Neural cell (in vitro differentiated cells): ENCODE data around the gene TMCO4. TPM values are rescaled to one million over a fixed set of nuclear protein-coding genes. Genes with fewer than 3 reads are reported as not detected.
"Not testable (repeated sequence)": the region's sequence is repeated elsewhere in the genome, so short reads cannot be mapped to it uniquely, and the experiment has no call there.

Experiments
- H2AFZ ChIP-seq: fragments of 200-600, 300-800 bp; sonication (generic), shearing (Covaris generic); 2 replicates; pipeline ENCODE4 v1.6.0; 2014; ENCODE audit warnings: low read depth, mild to moderate bottlenecking, antibody characterized with exemption, low read length, moderate library complexity
- H3F3A ChIP-seq: fragments of 200-600 bp; shearing (Covaris generic); 2 replicates; pipeline ENCODE4 v1.6.1; 2016; ENCODE audit warnings: mild to moderate bottlenecking, moderate library complexity, mixed read lengths, antibody characterized with exemption, low read length; ENCODE audit not compliant: insufficient read depth, poor library complexity, severe bottlenecking
- H3K27ac ChIP-seq: fragments of 200-600, 300-800 bp; sonication (generic), shearing (Covaris generic); 2 replicates; pipeline ENCODE4 v1.5.1; 2014; ENCODE audit warnings: mild to moderate bottlenecking, low read length, moderate library complexity
- H3K27me3 ChIP-seq: fragments of 300-800, 200-600 bp; sonication (generic), shearing (Covaris generic); 2 replicates; pipeline ENCODE4 v1.6.0; 2014; ENCODE audit warnings: mild to moderate bottlenecking, low read depth, low read length, moderate library complexity; ENCODE audit not compliant: insufficient read depth
- H3K36me3 ChIP-seq: fragments of 300-800, 200-600 bp; sonication (generic), shearing (Covaris generic); 2 replicates; pipeline ENCODE4 v1.5.1; 2014; ENCODE audit warnings: mild to moderate bottlenecking, antibody characterized with exemption, low read length, moderate library complexity; ENCODE audit not compliant: insufficient read depth
- H3K4me2 ChIP-seq: fragments of 300-800, 200-600 bp; sonication (generic), shearing (Covaris generic); 2 replicates; pipeline ENCODE4 v1.6.0; 2014; ENCODE audit warnings: mild to moderate bottlenecking, low read length
- H3K4me3 ChIP-seq: fragments of 300-800, 200-600 bp; sonication (generic), shearing (Covaris generic); 2 replicates; pipeline ENCODE4 v1.5.1; 2014; ENCODE audit warnings: mild to moderate bottlenecking, low read length, moderate library complexity
- H3K79me2 ChIP-seq: fragments of 200-600 bp; shearing (Covaris generic); replicated peaks from 2 replicates; pipeline ENCODE4 v1.6.0; 2014; ENCODE audit warnings: mild to moderate bottlenecking, low read length, moderate library complexity; ENCODE audit not compliant: insufficient read depth
- H3K9ac ChIP-seq: fragments of 300-800, 200-600 bp; sonication (generic), shearing (Covaris generic); 2 replicates; pipeline ENCODE4 v1.6.1; 2016; ENCODE audit warnings: mild to moderate bottlenecking, low read length, mixed read lengths
- H3K9me2 ChIP-seq: fragments of 200-600 bp; shearing (Covaris generic); 2 replicates; pipeline ENCODE4 v1.6.1; 2016; ENCODE audit warnings: mild to moderate bottlenecking, low read length, mixed read lengths; ENCODE audit not compliant: insufficient read depth
- H3K9me3 ChIP-seq: fragments of 200-600, 300-800 bp; sonication (generic), shearing (Covaris generic); 2 replicates; pipeline ENCODE4 v1.6.1; 2016; ENCODE audit warnings: mild to moderate bottlenecking, mixed run types, low read length, moderate library complexity, mixed read lengths
- H4K20me1 ChIP-seq: fragments of 200-600 bp; shearing (Covaris generic); 2 replicates; pipeline ENCODE4 v1.6.1; 2016; ENCODE audit warnings: mild to moderate bottlenecking, mixed run types; ENCODE audit not compliant: insufficient read depth
- CTCF ChIP-seq: fragments of 450-650 bp; IDR thresholded peaks from 2 replicates; pipeline ENCODE4 v1.5.1; 2014; ENCODE audit warnings: antibody characterized with exemption, mild to moderate bottlenecking, moderate library complexity; ENCODE audit not compliant: poor library complexity, severe bottlenecking
- EP300 ChIP-seq: fragments of 450-650 bp; conservative IDR thresholded peaks from 2 replicates; pipeline ENCODE4 v1.6.1; 2014; ENCODE audit warnings: antibody characterized with exemption, mild to moderate bottlenecking, moderate library complexity; ENCODE audit not compliant: poor library complexity, severe bottlenecking
- EZH2 ChIP-seq: fragments of 200-600, 300-800 bp; shearing (Covaris generic), sonication (generic); IDR thresholded peaks from 2 replicates; pipeline ENCODE4 v1.6.1; 2014; ENCODE audit warnings: antibody characterized with exemption, low read length, borderline replicate concordance, mild to moderate bottlenecking; ENCODE audit not compliant: insufficient read depth, poor library complexity, severe bottlenecking
- MXI1 ChIP-seq: fragments of 450-650 bp; conservative IDR thresholded peaks from 2 replicates; pipeline ENCODE4 v1.6.1; 2014; ENCODE audit warnings: antibody characterized with exemption, mild to moderate bottlenecking; ENCODE audit not compliant: poor library complexity, severe bottlenecking
- POLR2AphosphoS5 ChIP-seq: IDR thresholded peaks from 2 replicates; pipeline ENCODE4 v1.6.1; 2012
- RAD21 ChIP-seq: fragments of 450-650 bp; conservative IDR thresholded peaks from 2 replicates; pipeline ENCODE4 v1.6.1; 2014; ENCODE audit warnings: antibody characterized with exemption, mild to moderate bottlenecking, moderate library complexity
- SMC3 ChIP-seq: fragments of 450-650 bp; conservative IDR thresholded peaks from 2 replicates; pipeline ENCODE4 v1.6.1; 2014; ENCODE audit warnings: antibody characterized with exemption, mild to moderate bottlenecking, moderate library complexity; ENCODE audit not compliant: poor library complexity
- TAF1 ChIP-seq: IDR thresholded peaks from 2 replicates; pipeline ENCODE4 v1.6.1; 2012; ENCODE audit warnings: low read depth
- polyA plus RNA-seq: library from polyadenylated mRNA; depleted of rRNA; stranded (reverse); fragments of >200 nt; gene quantifications from 2 replicates; pipeline ENCODE4 v1.2.3, GENCODE V29; 2014
- TF ChIP-seq, protein P1 (sequence below): IDR thresholded peaks from 2 replicates; pipeline ENCODE4 v1.6.1; 2012; ENCODE audit warnings: borderline replicate concordance

The TMCO4 gene
- polyA plus RNA-seq, 1 donor from 2014 or later, result not detected

- Histone ChIP-seq H3K9ac (no peak overlapping the region), H3F3A (no peaks in the 10 kb centered on the region), H3K4me3 (no peak overlapping the region), H2AFZ (no peak overlapping the region), H3K79me2 (no peaks in the 10 kb centered on the region), H3K36me3 (no peaks in the 10 kb centered on the region), H3K27me3 (no peaks in the 10 kb centered on the region), H4K20me1 (no peaks in the 10 kb centered on the region), H3K4me2 (no peak overlapping the region), H3K9me2 (no peaks in the 10 kb centered on the region), H3K9me3 (no peaks in the 10 kb centered on the region), H3K27ac (no peak overlapping the region)
- no peak for TF ChIP-seq RAD21
- no peak for TF ChIP-seq EP300
- no peak for TF ChIP-seq TAF1
- TF ChIP-seq MXI1, result no peak
- TF ChIP-seq, protein P1, sequence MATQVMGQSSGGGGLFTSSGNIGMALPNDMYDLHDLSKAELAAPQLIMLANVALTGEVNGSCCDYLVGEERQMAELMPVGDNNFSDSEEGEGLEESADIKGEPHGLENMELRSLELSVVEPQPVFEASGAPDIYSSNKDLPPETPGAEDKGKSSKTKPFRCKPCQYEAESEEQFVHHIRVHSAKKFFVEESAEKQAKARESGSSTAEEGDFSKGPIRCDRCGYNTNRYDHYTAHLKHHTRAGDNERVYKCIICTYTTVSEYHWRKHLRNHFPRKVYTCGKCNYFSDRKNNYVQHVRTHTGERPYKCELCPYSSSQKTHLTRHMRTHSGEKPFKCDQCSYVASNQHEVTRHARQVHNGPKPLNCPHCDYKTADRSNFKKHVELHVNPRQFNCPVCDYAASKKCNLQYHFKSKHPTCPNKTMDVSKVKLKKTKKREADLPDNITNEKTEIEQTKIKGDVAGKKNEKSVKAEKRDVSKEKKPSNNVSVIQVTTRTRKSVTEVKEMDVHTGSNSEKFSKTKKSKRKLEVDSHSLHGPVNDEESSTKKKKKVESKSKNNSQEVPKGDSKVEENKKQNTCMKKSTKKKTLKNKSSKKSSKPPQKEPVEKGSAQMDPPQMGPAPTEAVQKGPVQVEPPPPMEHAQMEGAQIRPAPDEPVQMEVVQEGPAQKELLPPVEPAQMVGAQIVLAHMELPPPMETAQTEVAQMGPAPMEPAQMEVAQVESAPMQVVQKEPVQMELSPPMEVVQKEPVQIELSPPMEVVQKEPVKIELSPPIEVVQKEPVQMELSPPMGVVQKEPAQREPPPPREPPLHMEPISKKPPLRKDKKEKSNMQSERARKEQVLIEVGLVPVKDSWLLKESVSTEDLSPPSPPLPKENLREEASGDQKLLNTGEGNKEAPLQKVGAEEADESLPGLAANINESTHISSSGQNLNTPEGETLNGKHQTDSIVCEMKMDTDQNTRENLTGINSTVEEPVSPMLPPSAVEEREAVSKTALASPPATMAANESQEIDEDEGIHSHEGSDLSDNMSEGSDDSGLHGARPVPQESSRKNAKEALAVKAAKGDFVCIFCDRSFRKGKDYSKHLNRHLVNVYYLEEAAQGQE, result no peak
- no peak for TF ChIP-seq CTCF
- TF ChIP-seq POLR2AphosphoS5, result no peak
- no peak for TF ChIP-seq SMC3
- TF ChIP-seq EZH2, result no peak
Observed at GRCh38 chr1:19792237-19793002, 7.3 kb downstream of the TMCO4 start.

DNA sequence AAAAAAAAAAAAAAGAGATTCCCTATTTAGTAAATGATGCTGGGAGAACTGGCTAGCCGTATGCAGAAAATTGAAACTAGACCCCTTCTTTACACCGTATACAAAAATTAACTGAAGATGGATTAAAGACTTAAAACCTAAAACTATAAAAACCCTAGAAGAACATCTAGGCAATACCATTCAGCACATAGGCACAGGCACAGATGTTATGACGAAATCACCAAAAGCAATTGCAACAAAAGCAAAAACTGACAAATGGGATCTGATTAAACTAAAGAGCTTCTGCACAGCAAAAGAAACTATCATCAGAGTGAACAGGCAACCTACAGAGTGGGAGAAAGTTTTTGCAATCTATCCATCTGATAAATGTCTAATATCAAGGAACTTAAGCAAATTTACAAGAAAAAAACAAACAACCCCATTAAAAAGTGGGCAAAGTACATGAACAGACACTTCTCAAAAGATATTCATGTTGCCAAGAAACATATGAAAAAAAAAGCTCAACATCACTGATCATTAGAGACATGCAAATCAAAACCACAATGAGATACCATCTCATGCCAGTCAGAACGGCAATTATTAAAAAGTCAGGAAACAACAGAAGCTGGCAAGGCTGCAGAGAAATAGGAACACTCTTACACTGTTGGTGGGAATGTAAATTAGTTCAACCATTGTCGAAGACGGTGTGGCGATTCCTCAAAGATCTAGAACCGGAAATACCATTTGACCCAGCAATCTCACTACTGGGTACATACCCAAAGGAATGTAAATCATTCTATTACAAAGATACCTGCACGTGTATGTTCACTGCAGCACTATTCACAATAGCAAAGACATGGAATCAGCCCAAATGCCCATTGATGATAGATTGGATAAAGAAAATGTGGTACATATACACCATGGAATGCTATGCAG, 9.4 kb downstream of the TMCO4 start:
- H3K9me3 ChIP-seq, H3K36me3 ChIP-seq, H3K27me3 ChIP-seq, H3K9me2 ChIP-seq, H3F3A ChIP-seq, H4K20me1 ChIP-seq, H3K27ac ChIP-seq, H3K4me2 ChIP-seq, H3K9ac ChIP-seq, H2AFZ ChIP-seq, H3K4me3 ChIP-seq, H3K79me2 ChIP-seq: not testable (repeated sequence)
